ENCODE measurements around the gene BTBD18.

DNA sequence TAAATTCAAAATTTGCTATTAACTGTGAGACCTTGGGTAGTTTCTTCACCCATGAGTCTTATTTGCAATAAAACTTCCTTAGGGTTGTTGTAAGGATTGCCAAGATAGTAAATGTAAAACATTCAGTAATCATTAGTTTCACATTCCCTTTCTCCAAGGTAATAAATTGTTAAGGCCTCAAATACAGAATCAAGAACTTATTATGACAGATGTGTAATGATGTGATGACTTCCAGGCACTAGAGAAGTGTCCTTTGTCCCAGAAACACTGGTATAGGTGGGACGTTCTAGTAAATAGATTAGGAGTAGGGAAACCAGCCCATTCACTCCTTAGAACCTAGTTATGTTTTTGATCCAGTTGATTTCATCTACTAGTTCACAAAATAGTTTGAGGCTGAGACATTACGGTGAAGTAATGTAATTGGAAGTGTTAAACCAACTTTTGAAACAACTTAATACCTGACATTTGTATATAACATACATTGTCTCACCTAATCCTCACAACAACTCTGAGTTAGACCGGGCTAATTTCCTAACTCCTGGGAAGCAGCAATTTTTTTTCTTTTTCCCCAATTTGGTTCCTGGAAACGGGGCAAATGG lies 35.5 kb upstream of the BTBD18 start:
- TF ChIP-seq, protein P1, sequence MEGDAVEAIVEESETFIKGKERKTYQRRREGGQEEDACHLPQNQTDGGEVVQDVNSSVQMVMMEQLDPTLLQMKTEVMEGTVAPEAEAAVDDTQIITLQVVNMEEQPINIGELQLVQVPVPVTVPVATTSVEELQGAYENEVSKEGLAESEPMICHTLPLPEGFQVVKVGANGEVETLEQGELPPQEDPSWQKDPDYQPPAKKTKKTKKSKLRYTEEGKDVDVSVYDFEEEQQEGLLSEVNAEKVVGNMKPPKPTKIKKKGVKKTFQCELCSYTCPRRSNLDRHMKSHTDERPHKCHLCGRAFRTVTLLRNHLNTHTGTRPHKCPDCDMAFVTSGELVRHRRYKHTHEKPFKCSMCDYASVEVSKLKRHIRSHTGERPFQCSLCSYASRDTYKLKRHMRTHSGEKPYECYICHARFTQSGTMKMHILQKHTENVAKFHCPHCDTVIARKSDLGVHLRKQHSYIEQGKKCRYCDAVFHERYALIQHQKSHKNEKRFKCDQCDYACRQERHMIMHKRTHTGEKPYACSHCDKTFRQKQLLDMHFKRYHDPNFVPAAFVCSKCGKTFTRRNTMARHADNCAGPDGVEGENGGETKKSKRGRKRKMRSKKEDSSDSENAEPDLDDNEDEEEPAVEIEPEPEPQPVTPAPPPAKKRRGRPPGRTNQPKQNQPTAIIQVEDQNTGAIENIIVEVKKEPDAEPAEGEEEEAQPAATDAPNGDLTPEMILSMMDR (IDR thresholded peaks at IDR 0.05) = no peak
- TF ChIP-seq POLR2A (IDR thresholded peaks at IDR 0.05) (no peak), EP300 (IDR thresholded peaks at IDR 0.05) (no peak)
